H1 (cell line): ENCODE data around the gene KPNA6.

ENCODE experiments used
- CEBPB ChIP-seq: IDR thresholded peaks from 2 replicates; pipeline ENCODE4 v1.6.1; 2012; ENCODE audit warnings: low read depth, low read length
- CTCF ChIP-seq, 3 experiments: IDR thresholded peaks; 1 replicate in 2 of 3; 2 replicates in 1 of 3; pipeline versions ENCODE4 v1.5.1 to v1.6.1; 2011; ENCODE audit warnings: low read length in 3 of 3, mild to moderate bottlenecking in 3 of 3, inconsistent platforms in 2 of 3, low read depth in 1 of 3, moderate library complexity in 1 of 3; ENCODE audit not compliant: insufficient read depth in 1 of 3; ENCODE audit errors: control extremely low read depth in 1 of 3

GRCh38 chr1:32204943-32205361, 97.1 kb downstream of the KPNA6 start:
- TF ChIP-seq CTCF (IDR thresholded peaks at IDR 0.05; ENCODE audit: control extremely low read depth in 1 of 3, insufficient read depth in 1 of 3, low read depth in 1 of 3, low read length in 3 of 3) = no peak
- no peak for TF ChIP-seq CEBPB
